ENCODE measurements around the gene SNAP29. TPM values are rescaled to one million over a fixed set of nuclear protein-coding genes. Genes with fewer than 3 reads are reported as not detected.

SNAP29 gene
- total and polyA plus RNA-seq, 2 donors = 7.9 to 22.0 TPM

Other genes with a start within 250 kb of the SNAP29 start
- gene SERPIND1, start 84.9 kb upstream of the SNAP29 start, total RNA-seq = 0.16 TPM
- 1.2 TPM for gene SERPIND1, start 84.9 kb upstream of the SNAP29 start, polyA plus RNA-seq
- gene PI4KA, start 196 bp upstream of the SNAP29 start, total RNA-seq = 37.1 TPM
- gene PI4KA, start 196 bp upstream of the SNAP29 start, polyA plus RNA-seq = 50.9 TPM
- 41.8 TPM for gene CRKL, start 58.4 kb downstream of the SNAP29 start, total RNA-seq
- gene CRKL, start 58.4 kb downstream of the SNAP29 start, polyA plus RNA-seq = 34.8 TPM
- gene AIFM3, start 108.2 kb downstream of the SNAP29 start, total RNA-seq = 0.53 TPM
- gene AIFM3, start 108.2 kb downstream of the SNAP29 start, polyA plus RNA-seq = 2.8 TPM
- 42.8 TPM for gene LZTR1, start 123.3 kb downstream of the SNAP29 start, total RNA-seq
- 48.1 TPM for gene LZTR1, start 123.3 kb downstream of the SNAP29 start, polyA plus RNA-seq
- gene THAP7, start 143.1 kb downstream of the SNAP29 start, total RNA-seq = 17.3 TPM
- gene THAP7, start 143.1 kb downstream of the SNAP29 start, polyA plus RNA-seq = 55.0 TPM
- gene P2RX6, start 156.2 kb downstream of the SNAP29 start, total RNA-seq = 0.74 TPM
- gene P2RX6, start 156.2 kb downstream of the SNAP29 start, polyA plus RNA-seq = 0.96 TPM
- 0.42 TPM for gene SLC7A4, start 173.6 kb downstream of the SNAP29 start, total RNA-seq
- gene SLC7A4, start 173.6 kb downstream of the SNAP29 start, polyA plus RNA-seq = 1.2 TPM
- not detected for gene LRRC74B, start 186.9 kb downstream of the SNAP29 start, total RNA-seq
- not detected for gene LRRC74B, start 186.9 kb downstream of the SNAP29 start, polyA plus RNA-seq

Data from urinary bladder (tissue), 2 donors.